Natural killer cell (primary cell): Measurements from ENCODE around the gene SLC35G3. TPM values are rescaled to one million over a fixed set of nuclear protein-coding genes. Genes with fewer than 3 reads are reported as not detected.

Experiments used
- ATAC-seq, 3 donors: fragments of 150-1000 bp in 2 of 3; fragments of 200-7000 bp in 1 of 3; cut with Tn5 transposase; 1 replicate in 1 of 3; 2 replicates in 2 of 3; pipeline ENCODE4 v1.10.0; 2021; ENCODE audit warnings: mild to moderate bottlenecking in 2 of 3, moderate library complexity in 2 of 3
- DNase-seq, 2 donors: peaks; one replicate each; pipeline versions ENCODE4 v3.0.0 to v3.0.0-alpha.2; 2013 to 2021; ENCODE audit warnings: mixed read lengths in 1 of 2
- H3K27ac ChIP-seq: one replicate; pipeline ENCODE4 v1.5.1; 2013; ENCODE audit warnings: mild to moderate bottlenecking, low read length
- H3K27me3 ChIP-seq: one replicate; pipeline ENCODE4 v1.6.1; 2013; ENCODE audit warnings: low read length; ENCODE audit not compliant: control insufficient read depth, insufficient read depth
- H3K36me3 ChIP-seq: one replicate; pipeline ENCODE4 v1.6.1; 2013; ENCODE audit warnings: low read length; ENCODE audit not compliant: control insufficient read depth, insufficient read depth
- H3K4me1 ChIP-seq: one replicate; pipeline ENCODE4 v1.6.1; 2013; ENCODE audit warnings: low read length; ENCODE audit not compliant: control insufficient read depth, insufficient read depth
- H3K4me3 ChIP-seq: one replicate; pipeline ENCODE4 v1.5.1; 2013; ENCODE audit warnings: low read length
- H3K9me3 ChIP-seq: one replicate; pipeline ENCODE4 v1.6.1; 2013; ENCODE audit warnings: low read length; ENCODE audit not compliant: control insufficient read depth, insufficient read depth
- H3K27ac Mint-ChIP-seq, 2 donors: one replicate each; pipeline ENCODE4 v1.8.0; 2022; ENCODE audit warnings: mild to moderate bottlenecking in 2 of 2, mixed read lengths in 2 of 2, moderate library complexity in 1 of 2
- H3K27me3 Mint-ChIP-seq, 2 donors: one replicate each; pipeline ENCODE4 v1.8.0; 2022; ENCODE audit warnings: low read depth in 2 of 2, mixed read lengths in 2 of 2
- H3K36me3 Mint-ChIP-seq: one replicate; pipeline ENCODE4 v1.8.0; 2022; ENCODE audit warnings: mixed read lengths
- H3K4me1 Mint-ChIP-seq, 2 donors: one replicate each; pipeline ENCODE4 v1.8.0; 2022; ENCODE audit warnings: mixed read lengths in 2 of 2
- H3K4me3 Mint-ChIP-seq: one replicate; pipeline ENCODE4 v1.8.0; 2022; ENCODE audit warnings: mild to moderate bottlenecking, moderate library complexity, mixed read lengths
- H3K9me3 Mint-ChIP-seq, 2 donors: one replicate each; pipeline ENCODE4 v1.8.0; 2022; ENCODE audit warnings: mixed read lengths in 2 of 2
- CTCF ChIP-seq: fragments of 200-600 bp; IDR thresholded peaks from one replicate; pipeline ENCODE4 v1.8.0; 2022; ENCODE audit warnings: antibody characterized with exemption
- WGBS: methylation state at CpG from one replicate; pipeline ENCODE4 v1.1.7; 2013; ENCODE audit warnings: missing lambda C conversion rate; ENCODE audit not compliant: insufficient coverage; 5-methylcytosine and 5-hydroxymethylcytosine counted together
- intact Hi-C: fragments of 100-400 bp; cut with micrococcal nuclease; formaldehyde crosslinking; loops from one replicate; pipeline ENCODE4 v1.14.2; 2022
- total RNA-seq, 4 donors: library from RNA; stranded (reverse); fragments of 120-200 nt in 1 of 4; gene quantifications; one replicate each; pipeline versions ENCODE4 v1.2.3 to v1.2.4, GENCODE V29; 2013 to 2022

Gene SLC35G3
- total RNA-seq, 3 donors from 2014 or later (not counting 1 experiment from before 2014, with no cell fraction given) = not detected

- intact Hi-C loops = no loop called here
- no peak overlapping the region for H3K27ac Mint-ChIP-seq
These were observed 49.4 kb downstream of the SLC35G3 start for GRCh38 chr17:35144840-35145239.

More at GRCh38 chr17:35144840-35145239, 49.4 kb downstream of the SLC35G3 start:
- peaks cover 4 to 6% of the 10 kb centered on the region in 2 donors for H3K4me1 Mint-ChIP-seq
- ATAC-seq (no peak), DNase-seq (no peak)
- Histone ChIP-seq H3K9me3 (no peaks in the 10 kb centered on the region), H3K4me3 (no peak overlapping the region), H3K36me3 (peaks cover 2% of the 10 kb centered on the region), H3K27ac (no peak overlapping the region), H3K27me3 (no peaks in the 10 kb centered on the region), H3K4me1 (peaks cover 16% of the 10 kb centered on the region)
- WGBS = 95% methylated on average over 4 of the region's 4 CpGs
- H3K27me3 Mint-ChIP-seq = no peaks in the 10 kb centered on the region
- no peak for TF ChIP-seq CTCF
- H3K4me3 Mint-ChIP-seq = no peak overlapping the region
- no peaks in the 10 kb centered on the region for H3K36me3 Mint-ChIP-seq
- no peaks in the 10 kb centered on the region for H3K9me3 Mint-ChIP-seq

Other genes starting within 250 kb of the SLC35G3 start
- 1 to 10 TPM; 4.1 to 4.7 (median 4.3) TPM for gene CCT6B, start 232.9 kb downstream of the SLC35G3 start, total RNA-seq
- 10 to 100 TPM; 33.2 to 44.4 (median 34.3) TPM for gene ZNF830, start 232.9 kb downstream of the SLC35G3 start, total RNA-seq
- gene LIG3, start 213.9 kb downstream of the SLC35G3 start, total RNA-seq = 10 to 100 TPM; 70.2 to 83.7 (median 72.0) TPM
- gene RFFL, start 130.7 kb downstream of the SLC35G3 start, total RNA-seq = 10 to 100 TPM; 50.0 to 86.6 (median 75.9) TPM
- gene RAD51D, start 74.5 kb downstream of the SLC35G3 start, total RNA-seq = 10 to 100 TPM; 15.4 to 27.0 (median 22.7) TPM
- not detected for gene FNDC8, start 72.8 kb downstream of the SLC35G3 start, total RNA-seq
- gene NLE1, start 52.1 kb downstream of the SLC35G3 start, total RNA-seq = 1 to 10 TPM; 4.0 to 7.9 (median 6.1) TPM
- gene UNC45B, start 46.6 kb downstream of the SLC35G3 start, total RNA-seq = 1 to 10 TPM in 2 of 3 donors, under 1 TPM in 1; 0.78 to 1.4 (median 1.2) TPM
- 100 to 1,000 TPM; 118 to 164 (median 141) TPM for gene SLFN5, start 48.7 kb upstream of the SLC35G3 start, total RNA-seq
- gene SLFN11, start 179.2 kb upstream of the SLC35G3 start, total RNA-seq = 10 to 100 TPM; 22.9 to 31.8 (median 26.8) TPM
- gene SLFN12, start 238.1 kb upstream of the SLC35G3 start, total RNA-seq = 10 to 100 TPM; 18.6 to 30.9 (median 21.8) TPM